Measurements from ENCODE around the gene OR10H1.
A peak's percentile ranks its signal among the peaks of the same experiment; 100 is the strongest.
"Not testable (repeated sequence)": the region's sequence is repeated elsewhere in the genome, so short reads cannot be mapped to it uniquely, and the experiment has no call there.

The OR10H1 gene, protein sequence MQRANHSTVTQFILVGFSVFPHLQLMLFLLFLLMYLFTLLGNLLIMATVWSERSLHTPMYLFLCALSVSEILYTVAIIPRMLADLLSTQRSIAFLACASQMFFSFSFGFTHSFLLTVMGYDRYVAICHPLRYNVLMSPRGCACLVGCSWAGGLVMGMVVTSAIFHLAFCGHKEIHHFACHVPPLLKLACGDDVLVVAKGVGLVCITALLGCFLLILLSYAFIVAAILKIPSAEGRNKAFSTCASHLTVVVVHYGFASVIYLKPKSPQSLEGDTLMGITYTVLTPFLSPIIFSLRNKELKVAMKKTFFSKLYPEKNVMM

DNA sequence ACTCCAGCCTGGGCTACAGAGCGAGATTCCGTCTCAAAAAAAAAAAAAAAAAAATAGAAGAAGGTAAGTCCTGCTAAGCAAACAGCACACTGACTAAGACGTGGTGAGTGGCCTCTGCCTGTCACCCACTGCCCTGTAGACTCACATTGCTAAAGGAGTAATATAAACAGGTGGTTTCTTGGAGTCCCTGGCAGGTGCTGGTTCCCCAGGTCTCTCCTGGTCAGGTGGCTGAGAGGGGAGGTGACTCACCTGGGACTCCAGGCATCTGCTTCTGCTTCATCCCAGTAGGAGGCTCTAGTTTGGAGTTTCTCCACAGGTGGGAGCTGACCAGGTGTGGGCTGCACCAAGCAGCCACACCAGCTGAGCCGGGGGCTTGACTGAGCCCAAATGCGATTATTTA is at the start of gene OR10H1:
TSS of gene OR10H1 (minus strand) at position 359 of the 400 bp plus-strand sequence. CDS start 7,627 bp downstream, outside the sequence.
- no peak for DNase-seq

DNA sequence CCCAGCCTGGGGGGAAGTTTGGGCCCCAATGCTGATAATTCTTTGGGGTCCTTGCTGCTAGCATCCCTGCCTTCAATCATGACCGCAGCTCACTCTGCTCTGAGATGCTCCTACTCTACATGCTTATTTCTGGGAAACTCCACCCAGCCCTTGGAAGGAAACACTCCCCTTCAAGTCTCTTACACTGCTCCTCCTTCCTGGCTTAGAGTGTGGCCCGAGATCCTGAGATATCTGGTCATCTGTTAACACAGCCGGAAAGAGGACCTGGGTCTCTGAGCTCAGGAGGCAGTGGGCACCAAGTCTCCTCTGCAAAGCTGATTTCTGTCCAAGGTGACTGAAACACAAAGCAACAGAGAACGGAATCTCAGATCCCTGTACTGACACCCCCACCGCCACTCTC is 49.4 kb upstream of the OR10H1 start:
- no peak for DNase-seq

GRCh38 chr19:15863272-15863671 is 47.8 kb upstream of the OR10H1 start:
- DNase-seq: no peak

GRCh38 chr19:15862444-15862843 is 47.0 kb upstream of the OR10H1 start:
- no peak for DNase-seq

DNA sequence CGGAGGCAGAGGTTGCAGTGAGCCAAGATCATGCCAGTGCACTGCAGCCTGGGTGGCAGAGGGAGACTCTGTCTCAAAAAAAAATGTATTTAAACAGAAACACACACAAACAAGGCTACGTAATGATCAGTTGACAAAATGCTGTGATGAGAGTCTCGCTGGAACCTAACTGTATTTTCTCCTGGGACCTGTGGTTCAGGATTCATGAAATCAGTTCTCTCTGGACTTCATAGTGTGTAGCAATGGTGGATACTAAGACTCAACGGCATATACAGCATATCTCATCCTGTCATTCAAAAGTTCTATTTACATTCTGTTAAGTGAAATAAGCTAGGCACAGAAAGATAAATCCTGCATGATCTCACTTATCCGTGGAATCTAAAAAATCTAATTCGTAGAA is 45.1 kb upstream of the OR10H1 start:
- DNase-seq: no peak

DNA sequence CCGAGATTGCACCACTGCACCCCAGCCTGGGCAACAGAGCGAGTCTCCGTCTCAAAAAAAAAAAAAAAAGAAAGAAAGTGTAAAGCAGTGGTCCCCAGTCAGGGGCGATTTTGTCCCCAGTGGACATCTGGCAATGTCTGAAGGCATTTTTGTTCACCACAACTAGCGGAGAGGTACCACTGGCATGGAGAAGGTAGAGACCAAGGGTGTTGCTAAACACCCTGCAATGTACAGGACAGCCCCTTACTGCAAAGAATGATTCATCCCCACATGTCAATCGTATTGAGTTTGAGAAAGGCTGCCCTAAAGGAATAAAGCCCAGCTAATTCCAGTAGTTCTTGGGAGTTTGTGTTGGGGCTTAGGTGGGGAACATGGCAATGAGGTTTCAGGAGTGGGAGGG is 43.7 kb upstream of the OR10H1 start:
- no peak for DNase-seq

DNA sequence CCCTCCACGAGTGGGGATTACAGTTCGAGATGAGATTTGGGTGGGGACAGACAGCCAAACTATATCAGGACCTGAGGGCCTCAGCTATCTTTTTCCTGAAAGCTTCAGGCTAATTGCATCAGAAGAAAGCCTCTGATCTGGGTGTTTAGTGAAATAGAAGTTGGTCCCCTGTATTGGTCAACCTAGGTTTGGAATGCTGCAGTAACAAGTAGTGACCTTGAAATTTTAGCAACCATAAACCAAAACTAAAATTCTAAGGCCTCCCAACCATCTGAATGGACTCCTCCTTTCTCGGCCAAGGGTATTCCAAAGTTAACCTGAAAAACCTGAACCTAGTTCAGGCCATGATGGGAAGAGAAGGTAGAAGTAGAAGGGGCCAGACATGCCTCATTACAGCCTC is 34.9 kb upstream of the OR10H1 start:
- DNase-seq: no peak

DNA sequence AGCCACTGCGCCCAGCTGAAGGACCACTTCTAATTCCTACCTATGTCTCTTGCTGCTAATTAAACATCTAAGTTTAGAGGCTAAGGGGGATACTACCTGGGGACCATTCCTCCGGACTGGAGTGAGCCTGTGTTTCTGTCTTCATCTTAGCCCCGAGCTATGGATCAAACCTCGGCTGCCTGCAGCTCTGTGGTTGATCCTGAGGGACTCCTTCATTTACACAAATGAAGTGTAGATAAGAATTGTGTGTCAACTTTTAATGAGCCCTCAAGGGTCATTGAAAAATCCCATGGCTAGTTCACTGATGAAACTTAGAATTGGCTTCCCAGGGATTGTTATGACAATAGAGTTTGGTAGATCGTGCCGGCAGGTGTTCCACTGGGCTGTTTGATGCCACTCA is 31.5 kb upstream of the OR10H1 start:
- no peak for DNase-seq

- DNase-seq: not testable (repeated sequence)
Observed at GRCh38 chr19:15843894-15844222, 28.4 kb upstream of the OR10H1 start.

DNA sequence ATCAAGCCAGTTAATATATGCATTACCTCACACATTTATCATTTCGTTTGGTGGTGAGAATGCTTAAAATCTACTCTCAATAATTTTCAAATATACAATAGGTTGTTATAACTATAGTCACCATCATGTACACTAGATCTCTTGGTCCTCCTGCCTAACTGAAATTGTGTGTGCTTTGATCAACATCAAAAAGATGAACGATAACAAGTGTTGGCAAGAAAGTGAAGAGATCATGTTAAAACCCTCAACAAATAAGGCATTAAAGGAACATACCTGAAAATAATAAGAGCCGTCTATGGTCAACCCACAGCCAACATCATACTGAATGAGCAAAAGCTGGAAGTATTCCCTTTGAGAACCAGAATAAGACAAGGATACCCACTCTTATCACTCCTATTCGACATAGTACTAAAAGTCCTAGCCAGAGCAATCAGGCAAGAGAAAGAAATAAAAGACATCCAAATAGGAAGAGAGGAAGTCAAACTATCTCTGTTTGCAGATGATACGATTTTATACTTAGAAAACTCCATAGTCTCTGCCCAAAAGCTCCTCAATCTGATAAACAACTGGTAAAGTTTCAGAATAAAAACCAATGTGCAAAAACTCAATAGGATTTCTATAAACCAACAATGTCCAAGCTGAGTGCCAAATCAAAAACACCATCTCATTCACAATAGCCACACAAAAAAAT is 27.9 kb upstream of the OR10H1 start:
- no peak for DNase-seq

DNA sequence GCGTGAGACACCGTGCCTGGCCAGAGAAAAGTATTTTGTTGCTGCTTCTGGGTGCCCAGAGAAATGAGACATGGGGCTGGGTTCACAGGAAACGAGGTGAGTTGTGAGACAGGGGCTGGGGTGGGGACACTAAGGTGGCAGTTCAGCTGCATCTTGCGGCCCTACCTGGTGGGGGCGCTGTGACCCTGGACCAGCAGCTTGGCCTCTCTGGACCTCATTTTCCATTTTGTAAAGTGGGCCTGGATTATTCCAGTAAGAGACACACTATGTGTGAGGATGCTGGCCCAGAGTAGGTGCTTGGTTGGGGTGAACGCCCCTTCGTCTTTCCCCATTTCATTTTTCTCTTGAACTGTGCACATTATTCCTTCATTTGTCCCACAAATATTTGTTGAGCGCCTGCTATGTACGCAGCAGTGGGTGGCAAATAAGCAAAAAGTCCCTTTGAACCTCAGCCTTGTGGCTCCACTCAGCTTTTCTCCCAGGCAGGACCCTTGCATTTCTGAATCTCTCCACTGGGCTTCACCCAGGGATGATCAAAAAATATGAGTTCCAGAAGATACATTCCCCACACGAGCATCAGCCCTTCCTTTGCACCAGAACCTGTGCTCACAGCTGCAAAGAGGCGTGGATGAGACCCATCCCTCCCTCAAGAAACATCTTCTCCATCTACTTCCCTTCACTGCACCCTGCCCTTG is 26.6 kb upstream of the OR10H1 start:
- DNase-seq: no peak

- no peak for DNase-seq
Observed at GRCh38 chr19:15840833-15841232, 25.4 kb upstream of the OR10H1 start.

DNA sequence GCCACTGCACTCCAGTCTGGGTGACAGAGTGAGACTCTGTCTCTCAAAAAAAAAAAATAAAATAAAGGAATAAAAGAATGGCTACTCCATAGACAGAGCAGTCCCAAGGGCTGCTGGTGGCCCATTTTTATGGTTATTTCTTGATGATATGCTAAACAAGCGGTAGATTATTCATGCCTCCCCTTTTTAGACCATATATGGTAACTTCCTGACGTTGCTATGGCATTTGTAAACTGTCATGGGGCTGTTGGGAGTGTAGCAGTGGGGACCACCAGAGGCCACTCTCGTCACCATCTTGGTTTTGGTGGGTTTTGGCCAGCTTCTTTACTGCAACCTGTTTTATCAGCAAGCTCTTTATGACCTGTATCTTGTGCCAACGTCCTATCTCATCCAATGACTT is 24.4 kb upstream of the OR10H1 start:
- not testable (repeated sequence) for DNase-seq

GRCh38 chr19:15838351-15838750 is 22.9 kb upstream of the OR10H1 start:
- DNase-seq: peak; percentile 7

GRCh38 chr19:15837221-15837731 is 21.8 kb upstream of the OR10H1 start:
- DNase-seq: no peak

- DNase-seq: peak; percentile 97
Observed at GRCh38 chr19:15836330-15837220, 21.1 kb upstream of the OR10H1 start.

DNA sequence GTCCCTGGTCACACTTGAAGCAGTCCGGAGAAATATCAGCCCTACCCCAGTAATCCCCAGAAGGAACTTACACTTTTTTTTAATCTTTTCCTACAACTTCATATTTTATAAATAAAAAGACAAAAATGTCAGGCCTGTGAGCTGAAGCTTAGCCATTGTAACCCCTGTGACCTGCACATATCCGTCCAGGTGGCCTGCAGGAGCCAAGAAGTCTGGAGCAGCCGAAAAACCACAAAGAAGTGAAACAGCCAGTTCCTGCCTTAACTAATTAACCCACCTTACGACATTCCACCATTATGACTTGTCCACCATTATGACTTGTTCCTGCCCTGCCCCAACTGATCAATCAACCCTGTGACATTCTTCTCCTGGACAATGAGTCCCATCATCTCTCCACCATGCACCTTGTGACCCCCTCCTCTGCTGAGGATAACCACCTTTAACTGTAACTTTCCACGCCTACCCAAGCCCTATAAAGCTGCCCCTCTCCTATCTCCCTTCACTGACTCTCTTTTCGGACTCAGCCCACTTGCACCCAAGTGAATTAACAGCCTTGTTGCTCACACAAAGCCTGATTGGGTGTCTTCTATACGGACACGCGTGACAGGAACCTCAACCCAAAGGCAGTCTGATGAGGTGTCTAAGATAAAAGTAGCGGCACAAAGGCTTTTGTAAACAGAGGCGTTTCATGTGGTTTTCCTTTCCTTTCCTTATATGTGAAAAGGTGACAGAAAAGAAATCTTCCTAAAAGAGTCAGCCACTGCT is 20.3 kb upstream of the OR10H1 start:
- DNase-seq: peak; percentile 7

- DNase-seq: not testable (repeated sequence)
Observed at GRCh38 chr19:15834232-15834631, 18.8 kb upstream of the OR10H1 start.

- no peak for DNase-seq
Observed at GRCh38 chr19:15831626-15832025, 16.2 kb upstream of the OR10H1 start.

GRCh38 chr19:15829786-15830185 is 14.3 kb upstream of the OR10H1 start:
- DNase-seq: no peak

GRCh38 chr19:15829306-15829698 is 13.8 kb upstream of the OR10H1 start:
- DNase-seq: no peak

Data from inflammatory macrophage treated with lipopolysaccharide for 4 hours (primary cell).